ENCODE data around the gene PALLD.

PALLD gene

GRCh38 chr4:168593399-168593798, 96.5 kb downstream of the PALLD start:
- DNase-seq (ENCODE audit: low read depth in 2 of 2), result no peak

GRCh38 chr4:168594121-168594520, 97.3 kb downstream of the PALLD start:
- DNase-seq (ENCODE audit: low read depth in 2 of 2), result no peak

- no peak for DNase-seq (ENCODE audit: low read depth in 2 of 2)
Measured at GRCh38 chr4:168598191-168598590, 101.3 kb downstream of the PALLD start.

DNA sequence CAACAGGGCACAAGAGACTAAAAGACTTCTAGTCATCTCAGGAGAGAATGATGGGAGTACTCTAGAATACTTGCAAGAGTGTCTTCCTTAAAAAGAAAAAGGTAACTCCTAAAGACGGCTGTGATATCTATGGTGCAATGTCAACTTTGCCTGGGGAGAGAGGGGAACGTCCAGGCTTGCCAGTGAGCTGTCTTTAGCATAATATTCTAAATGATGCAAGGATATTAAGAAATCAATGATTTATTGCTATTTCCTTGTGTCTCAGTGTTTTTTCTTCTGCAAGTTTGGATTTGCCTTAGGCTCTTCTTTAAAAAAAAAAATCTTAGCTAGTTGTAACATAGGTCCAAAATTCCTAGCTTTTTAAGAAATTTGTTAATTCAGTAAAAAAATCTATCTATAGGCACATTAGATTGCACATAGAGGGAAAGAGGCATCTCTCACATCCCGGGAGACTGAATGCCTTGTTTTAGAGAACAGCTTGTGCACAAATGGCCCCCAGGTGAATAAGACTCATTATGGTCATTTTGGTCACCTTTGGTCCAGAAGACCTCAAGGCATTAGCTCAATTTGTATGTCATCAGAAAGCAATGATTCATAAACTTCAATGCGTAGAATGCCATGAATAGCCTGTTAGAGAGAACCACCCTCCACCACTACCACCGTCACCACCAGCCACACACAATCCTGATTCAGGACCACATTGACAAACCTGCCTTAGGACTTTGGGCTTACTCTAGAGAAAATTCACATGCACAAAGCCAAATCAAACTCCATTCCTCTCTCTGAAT, 104.1 kb downstream of the PALLD start:
- no peak for DNase-seq (ENCODE audit: low read depth in 2 of 2)

DNA sequence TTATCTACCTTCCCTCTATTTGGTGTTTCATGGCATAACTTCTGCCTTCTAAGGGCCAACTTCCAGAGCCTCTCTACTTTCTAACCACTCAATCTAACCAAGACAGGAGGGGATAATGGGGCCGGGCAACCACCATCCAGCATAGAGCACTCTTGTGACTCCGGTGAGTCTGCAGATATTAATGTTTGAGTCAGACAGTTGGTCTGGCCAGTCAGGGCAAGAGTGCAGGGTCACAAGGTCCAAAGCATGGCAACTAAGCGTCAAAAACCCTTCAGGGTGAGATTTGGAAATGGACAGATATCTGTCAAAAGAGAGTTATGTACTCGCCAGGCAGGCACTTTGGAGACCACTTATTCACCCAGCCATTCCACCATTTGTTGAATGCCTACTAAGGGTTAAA, 105.0 kb downstream of the PALLD start:
- DNase-seq (ENCODE audit: low read depth in 2 of 2), result no peak

GRCh38 chr4:168604496-168605373, 107.9 kb downstream of the PALLD start:
- DNase-seq (ENCODE audit: low read depth in 2 of 2), result no peak

GRCh38 chr4:168605411-168605810, 108.6 kb downstream of the PALLD start:
- DNase-seq (ENCODE audit: low read depth in 2 of 2), result no peak

DNA sequence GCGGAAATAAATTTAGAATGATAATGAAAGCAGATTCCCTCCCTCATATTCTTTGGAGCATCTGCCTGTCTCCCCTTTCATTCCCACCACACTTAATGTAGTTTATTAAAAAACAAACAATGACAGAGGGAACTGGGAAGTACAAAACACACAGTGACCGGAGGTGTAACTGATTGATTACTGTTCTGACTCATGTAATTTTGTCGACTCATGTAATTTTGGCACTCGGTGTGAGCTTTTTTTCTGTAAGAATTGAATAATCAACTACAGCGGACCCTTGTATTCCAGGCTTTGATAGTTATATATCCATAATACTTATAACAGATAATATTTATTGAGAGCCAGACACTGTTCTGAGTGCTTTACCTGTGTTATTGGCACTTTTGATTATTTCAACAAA, 110.4 kb downstream of the PALLD start:
- no peak for DNase-seq (ENCODE audit: low read depth in 2 of 2)

- DNase-seq (ENCODE audit: low read depth in 2 of 2), result no peak
Measured at GRCh38 chr4:168608771-168609170, 111.9 kb downstream of the PALLD start.

GRCh38 chr4:168609369-168609768, 112.5 kb downstream of the PALLD start:
- DNase-seq (ENCODE audit: low read depth in 2 of 2), result no peak

DNA sequence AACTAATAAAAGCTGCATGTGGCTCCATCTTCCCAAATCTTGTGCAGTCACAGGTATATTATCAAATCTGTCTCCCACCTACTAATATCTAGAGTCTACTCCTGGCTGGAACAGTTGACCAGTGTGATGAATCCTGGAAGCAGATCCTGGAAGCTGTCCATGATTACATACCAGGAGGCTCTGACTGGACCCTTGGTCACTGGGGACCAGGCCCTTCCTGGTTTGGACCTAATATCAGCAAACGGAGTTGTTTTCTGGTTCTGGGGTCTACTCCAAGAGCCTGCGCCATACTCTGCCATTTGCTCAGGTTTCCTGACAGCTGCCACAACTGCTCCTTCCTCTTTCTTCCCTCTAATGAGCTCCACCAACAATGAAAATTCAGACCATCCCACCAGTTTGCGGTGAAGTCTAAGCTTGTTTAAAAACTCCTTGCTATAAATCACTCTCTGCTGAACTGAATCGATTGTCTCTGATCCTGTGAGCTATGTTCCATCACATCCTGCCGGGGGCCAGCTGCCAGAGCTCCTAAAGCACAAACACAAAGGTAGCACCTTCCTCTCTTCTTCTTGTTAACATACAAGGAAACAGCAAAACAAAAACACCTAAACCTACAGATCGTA, 114.2 kb downstream of the PALLD start:
- no peak for DNase-seq (ENCODE audit: low read depth in 2 of 2)

- no peak for DNase-seq (ENCODE audit: low read depth in 2 of 2)
Measured at GRCh38 chr4:168612450-168613135, 115.7 kb downstream of the PALLD start.

- DNase-seq (ENCODE audit: low read depth in 2 of 2), result no peak
Measured at GRCh38 chr4:168613869-168614268, 117.0 kb downstream of the PALLD start.

GRCh38 chr4:168614281-168615057, 117.6 kb downstream of the PALLD start:
- no peak for DNase-seq (ENCODE audit: low read depth in 2 of 2)

DNA sequence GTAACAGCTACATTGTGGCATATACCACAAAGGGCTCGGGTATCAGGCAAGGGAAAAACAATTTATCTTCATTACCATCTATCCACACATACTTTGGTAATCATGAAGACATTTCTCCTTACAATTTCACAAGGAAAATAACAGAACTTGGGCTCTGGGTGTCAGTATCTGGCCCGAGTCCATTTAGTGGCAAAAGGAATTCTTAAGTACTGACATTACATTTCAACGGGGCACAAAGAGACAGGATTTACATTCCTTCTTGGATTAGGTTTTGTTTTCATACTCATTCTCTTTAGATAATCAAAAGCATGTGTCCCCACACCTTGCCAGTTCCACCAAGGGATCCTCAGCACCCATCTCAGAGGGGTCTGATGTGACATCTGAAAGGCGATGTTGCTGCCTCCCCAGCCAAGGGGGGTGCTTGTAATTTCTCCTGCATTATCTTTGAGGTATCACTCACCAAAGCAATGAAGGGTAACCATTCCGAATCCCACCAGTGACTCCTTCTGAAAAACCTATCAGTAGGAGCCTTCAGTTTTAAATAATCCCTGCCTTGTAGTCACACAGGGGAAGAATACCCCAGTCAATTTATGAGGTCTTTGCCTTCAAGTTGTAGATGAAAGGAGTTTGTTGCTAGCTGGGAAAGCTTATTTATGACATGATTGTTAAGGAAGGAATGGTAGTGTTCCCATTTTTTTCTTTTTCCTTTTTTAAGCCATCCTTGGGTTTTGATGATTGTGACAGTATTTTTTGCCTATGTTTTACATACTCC, 118.6 kb downstream of the PALLD start:
- DNase-seq (ENCODE audit: low read depth in 2 of 2), result no peak

- no peak for DNase-seq (ENCODE audit: low read depth in 2 of 2)
Measured at GRCh38 chr4:168618577-168619265, 121.9 kb downstream of the PALLD start.

DNA sequence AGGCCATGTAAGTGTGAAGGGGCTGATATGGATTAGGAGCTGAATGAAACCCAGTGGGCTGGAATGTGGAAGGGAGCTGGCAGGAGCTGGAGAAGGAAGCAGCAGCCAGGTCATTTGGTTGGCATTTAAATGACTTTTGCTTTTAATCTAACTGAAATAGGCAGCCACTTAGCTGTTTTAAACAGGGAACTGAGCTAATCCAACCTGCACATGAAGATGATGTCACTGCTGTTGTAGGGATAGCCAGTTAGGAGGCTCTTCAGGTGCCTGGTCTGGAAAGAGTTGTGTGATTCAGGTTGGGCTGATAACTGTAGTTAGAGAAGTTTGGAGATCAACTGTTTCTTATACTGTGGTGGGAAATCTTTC, 122.4 kb downstream of the PALLD start:
- no peak for DNase-seq (ENCODE audit: low read depth in 2 of 2)

GRCh38 chr4:168621806-168622589, 125.1 kb downstream of the PALLD start:
- DNase-seq (ENCODE audit: low read depth in 2 of 2), result no peak

- DNase-seq (ENCODE audit: low read depth in 2 of 2), result no peak
Measured at GRCh38 chr4:168622600-168622999, 125.7 kb downstream of the PALLD start.

Data from stimulated activated CD4-positive, alpha-beta T cell treated with anti-CD3 and anti-CD28 coated beads, Interleukin-15, amount 100 ng/mL, for 48 hours (primary cell).